Liver (tissue), 3 donors: ENCODE results near the gene PC.

Source experiments
- FOXA1 ChIP-seq: IDR thresholded peaks from 2 replicates; pipeline ENCODE4 v1.6.1; 2016; ENCODE audit warnings: antibody characterized with exemption
- RAD21 ChIP-seq, 2 donors: IDR thresholded peaks; 2 replicates each; pipeline ENCODE4 v1.6.1; 2016; ENCODE audit warnings: antibody characterized with exemption in 2 of 2, mild to moderate bottlenecking in 2 of 2
- REST ChIP-seq: IDR thresholded peaks from 2 replicates; pipeline ENCODE4 v1.6.1; 2016; ENCODE audit warnings: antibody characterized with exemption, mild to moderate bottlenecking
- RXRA ChIP-seq, 2 donors: IDR thresholded peaks; 2 replicates each; pipeline ENCODE4 v1.6.1; 2017 to 2018; ENCODE audit warnings: antibody characterized with exemption in 2 of 2, mild to moderate bottlenecking in 1 of 2
- TAF1 ChIP-seq: conservative IDR thresholded peaks from 2 replicates; pipeline ENCODE4 v1.6.1; 2016; ENCODE audit warnings: antibody characterized with exemption, mild to moderate bottlenecking
- TF ChIP-seq, protein P1 (sequence below): fragments of 150-350 bp; IDR thresholded peaks from 2 replicates; pipeline ENCODE4 v1.5.1; 2017; ENCODE audit warnings: improper control_type of control experiment, low read depth, low read length; ENCODE audit not compliant: missing input control
- TF ChIP-seq, protein P2 (sequence below): IDR thresholded peaks from 2 replicates; pipeline ENCODE4 v1.6.1; 2016; ENCODE audit warnings: antibody characterized with exemption
- donor health status: healthy.
- donor health status: healthy.

- TF ChIP-seq, protein P1, sequence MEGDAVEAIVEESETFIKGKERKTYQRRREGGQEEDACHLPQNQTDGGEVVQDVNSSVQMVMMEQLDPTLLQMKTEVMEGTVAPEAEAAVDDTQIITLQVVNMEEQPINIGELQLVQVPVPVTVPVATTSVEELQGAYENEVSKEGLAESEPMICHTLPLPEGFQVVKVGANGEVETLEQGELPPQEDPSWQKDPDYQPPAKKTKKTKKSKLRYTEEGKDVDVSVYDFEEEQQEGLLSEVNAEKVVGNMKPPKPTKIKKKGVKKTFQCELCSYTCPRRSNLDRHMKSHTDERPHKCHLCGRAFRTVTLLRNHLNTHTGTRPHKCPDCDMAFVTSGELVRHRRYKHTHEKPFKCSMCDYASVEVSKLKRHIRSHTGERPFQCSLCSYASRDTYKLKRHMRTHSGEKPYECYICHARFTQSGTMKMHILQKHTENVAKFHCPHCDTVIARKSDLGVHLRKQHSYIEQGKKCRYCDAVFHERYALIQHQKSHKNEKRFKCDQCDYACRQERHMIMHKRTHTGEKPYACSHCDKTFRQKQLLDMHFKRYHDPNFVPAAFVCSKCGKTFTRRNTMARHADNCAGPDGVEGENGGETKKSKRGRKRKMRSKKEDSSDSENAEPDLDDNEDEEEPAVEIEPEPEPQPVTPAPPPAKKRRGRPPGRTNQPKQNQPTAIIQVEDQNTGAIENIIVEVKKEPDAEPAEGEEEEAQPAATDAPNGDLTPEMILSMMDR, result no peak
- no peak for TF ChIP-seq REST
- no peak for TF ChIP-seq RXRA (IDR thresholded peaks at IDR 0.05)
- no peak for TF ChIP-seq FOXA1
- TF ChIP-seq, protein P2, sequence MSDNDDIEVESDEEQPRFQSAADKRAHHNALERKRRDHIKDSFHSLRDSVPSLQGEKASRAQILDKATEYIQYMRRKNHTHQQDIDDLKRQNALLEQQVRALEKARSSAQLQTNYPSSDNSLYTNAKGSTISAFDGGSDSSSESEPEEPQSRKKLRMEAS, result no peak
- TF ChIP-seq TAF1, result no peak
- TF ChIP-seq RAD21 (IDR thresholded peaks at IDR 0.05), result no peak
Measured at GRCh38 chr11:66823700-66824099, 134.5 kb downstream of the PC start.
